ENCODE measurements around the gene NRIP3. TPM values are rescaled to one million over a fixed set of nuclear protein-coding genes. Genes with fewer than 3 reads are reported as not detected.
"Not testable (repeated sequence)": the region's sequence is repeated elsewhere in the genome, so short reads cannot be mapped to it uniquely, and the experiment has no call there.

The NRIP3 gene
- total and polyA plus RNA-seq, 5 donors from 2014 or later: 0.38 to 3.4 (median 0.63) TPM; not detected in 1

GRCh38 chr11:8986772-8987171, 17.0 kb downstream of the NRIP3 start:
- not testable (repeated sequence) for H3K4me1 ChIP-seq (ENCODE audit: control insufficient read depth, insufficient read depth, low read length, poor library complexity, severe bottlenecking); H3K9me3 ChIP-seq (ENCODE audit: control insufficient read depth in 2 of 2, low read length in 2 of 2); DNase-seq; H3K9me3 Mint-ChIP-seq; H3K36me3 ChIP-seq (ENCODE audit: control insufficient read depth, insufficient read depth, low read length); H3K27ac ChIP-seq (ENCODE audit: insufficient read depth, low read length, poor library complexity, severe bottlenecking); H3K4me3 Mint-ChIP-seq; H3K4me3 ChIP-seq (ENCODE audit: low read depth, low read length); H3K4me1 Mint-ChIP-seq; H3K27ac Mint-ChIP-seq; H3K36me3 Mint-ChIP-seq; ATAC-seq (ENCODE audit: low read depth in 2 of 2)
- H3K27me3 Mint-ChIP-seq: peaks cover 19% of the 10 kb centered on the region
- H3K27me3 ChIP-seq (ENCODE audit: control insufficient read depth, insufficient read depth, low read length): peaks cover 13% of the 10 kb centered on the region

GRCh38 chr11:8985462-8985861, 18.3 kb downstream of the NRIP3 start:
- Histone ChIP-seq H3K4me1 (ENCODE audit: control insufficient read depth, insufficient read depth, low read length, poor library complexity, severe bottlenecking) (no peaks in the 10 kb centered on the region), H3K4me3 (ENCODE audit: low read depth, low read length) (no peak overlapping the region), H3K27me3 (ENCODE audit: control insufficient read depth, insufficient read depth, low read length) (peaks cover 10% of the 10 kb centered on the region), H3K9me3 (ENCODE audit: control insufficient read depth in 2 of 2, low read length in 2 of 2) (no peaks in the 10 kb centered on the region), H3K36me3 (ENCODE audit: control insufficient read depth, insufficient read depth, low read length) (no peaks in the 10 kb centered on the region), H3K27ac (ENCODE audit: insufficient read depth, low read length, poor library complexity, severe bottlenecking) (no peak overlapping the region)
- H3K4me1 Mint-ChIP-seq: no peaks in the 10 kb centered on the region
- H3K36me3 Mint-ChIP-seq: no peaks in the 10 kb centered on the region
- H3K9me3 Mint-ChIP-seq: no peaks in the 10 kb centered on the region
- no peak for ATAC-seq (ENCODE audit: low read depth in 2 of 2)
- H3K4me3 Mint-ChIP-seq: no peak overlapping the region
- no peak overlapping the region for H3K27ac Mint-ChIP-seq
- H3K27me3 Mint-ChIP-seq: peaks cover 10% of the 10 kb centered on the region
- no peak for DNase-seq

- H3K9me3 ChIP-seq (ENCODE audit: control insufficient read depth in 2 of 2, low read length in 2 of 2): no peaks in the 10 kb centered on the region
- peaks cover 4% of the 10 kb centered on the region for H3K27me3 ChIP-seq (ENCODE audit: control insufficient read depth, insufficient read depth, low read length)
- Mint-ChIP-seq H3K4me1 (no peaks in the 10 kb centered on the region), H3K9me3 (no peaks in the 10 kb centered on the region), H3K27ac (no peak overlapping the region), H3K4me3 (no peak overlapping the region), H3K27me3 (peaks cover under 1% of the 10 kb centered on the region), H3K36me3 (no peaks in the 10 kb centered on the region)
- no peak overlapping the region for H3K4me3 ChIP-seq (ENCODE audit: low read depth, low read length)
- H3K36me3 ChIP-seq (ENCODE audit: control insufficient read depth, insufficient read depth, low read length): no peaks in the 10 kb centered on the region
- DNase-seq (no peak), ATAC-seq (ENCODE audit: low read depth in 2 of 2) (no peak)
- H3K27ac ChIP-seq (ENCODE audit: insufficient read depth, low read length, poor library complexity, severe bottlenecking): no peak overlapping the region
- H3K4me1 ChIP-seq (ENCODE audit: control insufficient read depth, insufficient read depth, low read length, poor library complexity, severe bottlenecking): no peaks in the 10 kb centered on the region
These were observed 20.2 kb downstream of the NRIP3 start for GRCh38 chr11:8983552-8983951.

- Mint-ChIP-seq H3K36me3 (no peaks in the 10 kb centered on the region), H3K27ac (no peak overlapping the region), H3K27me3 (no peaks in the 10 kb centered on the region), H3K4me3 (no peak overlapping the region), H3K9me3 (no peaks in the 10 kb centered on the region), H3K4me1 (no peaks in the 10 kb centered on the region)
- Histone ChIP-seq H3K4me3 (ENCODE audit: low read depth, low read length) (no peak overlapping the region), H3K27ac (ENCODE audit: insufficient read depth, low read length, poor library complexity, severe bottlenecking) (no peak overlapping the region), H3K4me1 (ENCODE audit: control insufficient read depth, insufficient read depth, low read length, poor library complexity, severe bottlenecking) (no peaks in the 10 kb centered on the region), H3K9me3 (ENCODE audit: control insufficient read depth in 2 of 2, low read length in 2 of 2) (no peaks in the 10 kb centered on the region), H3K36me3 (ENCODE audit: control insufficient read depth, insufficient read depth, low read length) (no peaks in the 10 kb centered on the region), H3K27me3 (ENCODE audit: control insufficient read depth, insufficient read depth, low read length) (no peaks in the 10 kb centered on the region)
- ATAC-seq (ENCODE audit: low read depth in 2 of 2): no peak
- DNase-seq: no peak
These were observed 23.3 kb downstream of the NRIP3 start for GRCh38 chr11:8980485-8980884.

GRCh38 chr11:8979365-8979764, 24.4 kb downstream of the NRIP3 start:
- H3K27ac ChIP-seq (ENCODE audit: insufficient read depth, low read length, poor library complexity, severe bottlenecking); ATAC-seq (ENCODE audit: low read depth in 2 of 2); H3K36me3 ChIP-seq (ENCODE audit: control insufficient read depth, insufficient read depth, low read length); H3K4me1 ChIP-seq (ENCODE audit: control insufficient read depth, insufficient read depth, low read length, poor library complexity, severe bottlenecking); H3K4me3 Mint-ChIP-seq; H3K4me1 Mint-ChIP-seq; H3K27me3 Mint-ChIP-seq; H3K27me3 ChIP-seq (ENCODE audit: control insufficient read depth, insufficient read depth, low read length); H3K36me3 Mint-ChIP-seq; DNase-seq; H3K9me3 ChIP-seq (ENCODE audit: control insufficient read depth in 2 of 2, low read length in 2 of 2); H3K27ac Mint-ChIP-seq; H3K9me3 Mint-ChIP-seq; H3K4me3 ChIP-seq (ENCODE audit: low read depth, low read length): not testable (repeated sequence)

GRCh38 chr11:8973121-8973520, 30.7 kb downstream of the NRIP3 start:
- ATAC-seq (ENCODE audit: low read depth in 2 of 2) (no peak), DNase-seq (no peak)
- no peaks in the 10 kb centered on the region for H3K9me3 Mint-ChIP-seq
- H3K36me3 ChIP-seq (ENCODE audit: control insufficient read depth, insufficient read depth, low read length): no peaks in the 10 kb centered on the region
- no peak overlapping the region for H3K4me3 ChIP-seq (ENCODE audit: low read depth, low read length)
- H3K4me3 Mint-ChIP-seq: no peak overlapping the region
- no peaks in the 10 kb centered on the region for H3K36me3 Mint-ChIP-seq
- H3K27ac Mint-ChIP-seq: no peak overlapping the region
- H3K27me3 ChIP-seq (ENCODE audit: control insufficient read depth, insufficient read depth, low read length): no peaks in the 10 kb centered on the region
- H3K4me1 ChIP-seq (ENCODE audit: control insufficient read depth, insufficient read depth, low read length, poor library complexity, severe bottlenecking): no peaks in the 10 kb centered on the region
- H3K9me3 ChIP-seq (ENCODE audit: control insufficient read depth in 2 of 2, low read length in 2 of 2): no peaks in the 10 kb centered on the region
- peaks cover 0 to 5% (median 0%) of the 10 kb centered on the region in 4 donors for H3K4me1 Mint-ChIP-seq
- H3K27ac ChIP-seq (ENCODE audit: insufficient read depth, low read length, poor library complexity, severe bottlenecking): no peak overlapping the region
- H3K27me3 Mint-ChIP-seq: no peaks in the 10 kb centered on the region

GRCh38 chr11:8971924-8972316, 31.9 kb downstream of the NRIP3 start:
- no peaks in the 10 kb centered on the region for H3K4me1 ChIP-seq (ENCODE audit: control insufficient read depth, insufficient read depth, low read length, poor library complexity, severe bottlenecking)
- H3K27me3 ChIP-seq (ENCODE audit: control insufficient read depth, insufficient read depth, low read length): no peaks in the 10 kb centered on the region
- no peaks in the 10 kb centered on the region for H3K9me3 ChIP-seq (ENCODE audit: control insufficient read depth in 2 of 2, low read length in 2 of 2)
- no peak overlapping the region for H3K4me3 Mint-ChIP-seq
- no peak overlapping the region for H3K4me3 ChIP-seq (ENCODE audit: low read depth, low read length)
- no peak overlapping the region for H3K27ac Mint-ChIP-seq
- no peaks in the 10 kb centered on the region for H3K27me3 Mint-ChIP-seq
- H3K4me1 Mint-ChIP-seq: peaks cover 0 to 5% (median 0%) of the 10 kb centered on the region in 4 donors
- H3K36me3 Mint-ChIP-seq: peaks cover 3% of the 10 kb centered on the region
- no peaks in the 10 kb centered on the region for H3K36me3 ChIP-seq (ENCODE audit: control insufficient read depth, insufficient read depth, low read length)
- H3K27ac ChIP-seq (ENCODE audit: insufficient read depth, low read length, poor library complexity, severe bottlenecking): no peak overlapping the region
- no peak for DNase-seq
- ATAC-seq (ENCODE audit: low read depth in 2 of 2): no peak
- H3K9me3 Mint-ChIP-seq: no peaks in the 10 kb centered on the region

GRCh38 chr11:8971196-8971923, 32.4 kb downstream of the NRIP3 start:
- no peaks in the 10 kb centered on the region for H3K36me3 ChIP-seq (ENCODE audit: control insufficient read depth, insufficient read depth, low read length)
- H3K27me3 Mint-ChIP-seq: no peaks in the 10 kb centered on the region
- H3K27ac ChIP-seq (ENCODE audit: insufficient read depth, low read length, poor library complexity, severe bottlenecking): no peak overlapping the region
- no peak overlapping the region for H3K4me3 Mint-ChIP-seq
- no peaks in the 10 kb centered on the region for H3K9me3 ChIP-seq (ENCODE audit: control insufficient read depth in 2 of 2, low read length in 2 of 2)
- H3K36me3 Mint-ChIP-seq: peaks cover 3% of the 10 kb centered on the region
- H3K27ac Mint-ChIP-seq: no peak overlapping the region
- DNase-seq: no peak
- no peaks in the 10 kb centered on the region for H3K4me1 ChIP-seq (ENCODE audit: control insufficient read depth, insufficient read depth, low read length, poor library complexity, severe bottlenecking)
- no peaks in the 10 kb centered on the region for H3K9me3 Mint-ChIP-seq
- no peaks in the 10 kb centered on the region for H3K27me3 ChIP-seq (ENCODE audit: control insufficient read depth, insufficient read depth, low read length)
- ATAC-seq (ENCODE audit: low read depth in 2 of 2): no peak
- H3K4me3 ChIP-seq (ENCODE audit: low read depth, low read length): no peak overlapping the region
- H3K4me1 Mint-ChIP-seq: peaks cover 0 to 5% (median under 1%) of the 10 kb centered on the region in 4 donors
